ENCODE data around the gene TSPAN18.

The TSPAN18 gene

GRCh38 chr11:44743326-44743725, 16.6 kb downstream of the TSPAN18 start:
- H4K91ac ChIP-seq (ENCODE audit: low read depth, low read length) = no peak overlapping the region

GRCh38 chr11:44743959-44744557, 17.3 kb downstream of the TSPAN18 start:
- Histone ChIP-seq H4K12ac (ENCODE audit: low read depth, low read length) (no peak overlapping the region), H3K9me3 (ENCODE audit: insufficient read depth, low read depth, low read length) (no peaks in the 10 kb centered on the region), H3K79me1 (ENCODE audit: low read length) (no peaks in the 10 kb centered on the region), H4K8ac (ENCODE audit: low read depth, low read length) (no peak overlapping the region), H2BK5ac (ENCODE audit: low read depth, low read length, poor library complexity) (no peak overlapping the region), H2AK5ac (ENCODE audit: low read length) (no peak overlapping the region), H2BK12ac (ENCODE audit: low read length) (no peak overlapping the region), H2BK120ac (ENCODE audit: insufficient read depth, low read length, poor library complexity) (no peak overlapping the region), H3K4ac (ENCODE audit: low read depth, low read length) (no peak overlapping the region), H3K4me2 (ENCODE audit: low read length) (no peak overlapping the region), H3K4me3 (ENCODE audit: low read depth, low read length) (no peak overlapping the region), H3K18ac (ENCODE audit: low read length) (no peak overlapping the region), H3K27me3 (ENCODE audit: insufficient read depth, low read length) (no peaks in the 10 kb centered on the region), H4K91ac (ENCODE audit: low read depth, low read length) (no peak overlapping the region), H3K79me2 (ENCODE audit: control insufficient read depth, insufficient read depth, low read length, poor library complexity) (no peaks in the 10 kb centered on the region), H3K27ac (ENCODE audit: low read depth, low read length) (no peak overlapping the region), H3K14ac (ENCODE audit: low read length) (no peak overlapping the region), H2AFZ (ENCODE audit: insufficient read depth, low read length, poor library complexity) (no peak overlapping the region), H3K9ac (ENCODE audit: low read length) (no peak overlapping the region), H3K4me1 (ENCODE audit: control insufficient read depth in 1 of 2, insufficient read depth in 2 of 2, low read length in 2 of 2) (no peaks in the 10 kb centered on the region), H3K23ac (ENCODE audit: low read length) (no peak overlapping the region), H3K36me3 (ENCODE audit: control insufficient read depth in 1 of 2, insufficient read depth in 2 of 2, low read length in 2 of 2) (no peaks in the 10 kb centered on the region)
- DNase-seq = no peak
- no CpG with 5 or more reads among the region's 5 CpGs for WGBS (ENCODE audit: extremely low coverage, insufficient coverage, insufficient read length)

More at GRCh38 chr11:44743326-44743725, 16.6 kb downstream of the TSPAN18 start:
- Histone ChIP-seq H4K12ac (ENCODE audit: low read depth, low read length) (no peak overlapping the region), H3K9me3 (ENCODE audit: insufficient read depth, low read depth, low read length) (no peaks in the 10 kb centered on the region), H2AK5ac (ENCODE audit: low read length) (no peak overlapping the region), H2AFZ (ENCODE audit: insufficient read depth, low read length, poor library complexity) (no peak overlapping the region), H3K14ac (ENCODE audit: low read length) (no peak overlapping the region), H3K4me3 (ENCODE audit: low read depth, low read length) (no peak overlapping the region), H3K4me2 (ENCODE audit: low read length) (no peak overlapping the region), H3K79me2 (ENCODE audit: control insufficient read depth, insufficient read depth, low read length, poor library complexity) (no peaks in the 10 kb centered on the region), H4K8ac (ENCODE audit: low read depth, low read length) (no peak overlapping the region), H2BK120ac (ENCODE audit: insufficient read depth, low read length, poor library complexity) (no peak overlapping the region), H3K79me1 (ENCODE audit: low read length) (no peaks in the 10 kb centered on the region), H3K23ac (ENCODE audit: low read length) (no peak overlapping the region), H3K18ac (ENCODE audit: low read length) (no peak overlapping the region), H3K27me3 (ENCODE audit: insufficient read depth, low read length) (no peaks in the 10 kb centered on the region), H3K27ac (ENCODE audit: low read depth, low read length) (no peak overlapping the region), H3K4ac (ENCODE audit: low read depth, low read length) (no peak overlapping the region), H2BK12ac (ENCODE audit: low read length) (no peak overlapping the region), H3K9ac (ENCODE audit: low read length) (no peak overlapping the region), H3K4me1 (ENCODE audit: control insufficient read depth in 1 of 2, insufficient read depth in 2 of 2, low read length in 2 of 2) (no peaks in the 10 kb centered on the region), H3K36me3 (ENCODE audit: control insufficient read depth in 1 of 2, insufficient read depth in 2 of 2, low read length in 2 of 2) (no peaks in the 10 kb centered on the region), H2BK5ac (ENCODE audit: low read depth, low read length, poor library complexity) (no peak overlapping the region)
- WGBS (ENCODE audit: extremely low coverage, insufficient coverage, insufficient read length) = no CpG with 5 or more reads among the region's 12 CpGs
- DNase-seq = no peak

GRCh38 chr11:44746894-44747293, 20.1 kb downstream of the TSPAN18 start:
- Histone ChIP-seq H3K9ac (ENCODE audit: low read length) (no peak overlapping the region), H2BK120ac (ENCODE audit: insufficient read depth, low read length, poor library complexity) (no peak overlapping the region), H3K9me3 (ENCODE audit: insufficient read depth, low read depth, low read length) (no peaks in the 10 kb centered on the region), H3K4me1 (ENCODE audit: control insufficient read depth in 1 of 2, insufficient read depth in 2 of 2, low read length in 2 of 2) (no peaks in the 10 kb centered on the region), H2BK5ac (ENCODE audit: low read depth, low read length, poor library complexity) (no peak overlapping the region), H3K4ac (ENCODE audit: low read depth, low read length) (no peak overlapping the region), H4K8ac (ENCODE audit: low read depth, low read length) (no peak overlapping the region), H2AFZ (ENCODE audit: insufficient read depth, low read length, poor library complexity) (no peak overlapping the region), H3K14ac (ENCODE audit: low read length) (no peak overlapping the region), H2BK12ac (ENCODE audit: low read length) (no peak overlapping the region), H4K12ac (ENCODE audit: low read depth, low read length) (no peak overlapping the region), H3K79me2 (ENCODE audit: control insufficient read depth, insufficient read depth, low read length, poor library complexity) (no peaks in the 10 kb centered on the region), H2AK5ac (ENCODE audit: low read length) (no peak overlapping the region), H3K23ac (ENCODE audit: low read length) (no peak overlapping the region), H3K4me2 (ENCODE audit: low read length) (no peak overlapping the region), H3K36me3 (ENCODE audit: control insufficient read depth in 1 of 2, insufficient read depth in 2 of 2, low read length in 2 of 2) (no peaks in the 10 kb centered on the region), H3K27ac (ENCODE audit: low read depth, low read length) (no peak overlapping the region), H3K18ac (ENCODE audit: low read length) (no peak overlapping the region), H3K79me1 (ENCODE audit: low read length) (no peaks in the 10 kb centered on the region), H3K4me3 (ENCODE audit: low read depth, low read length) (no peak overlapping the region), H4K91ac (ENCODE audit: low read depth, low read length) (no peak overlapping the region), H3K27me3 (ENCODE audit: insufficient read depth, low read length) (no peaks in the 10 kb centered on the region)
- DNase-seq = no peak
- no CpG with 5 or more reads among the region's 7 CpGs for WGBS (ENCODE audit: extremely low coverage, insufficient coverage, insufficient read length)

GRCh38 chr11:44747316-44747715, 20.6 kb downstream of the TSPAN18 start:
- H2BK12ac ChIP-seq (ENCODE audit: low read length) = no peak overlapping the region
- no peaks in the 10 kb centered on the region for H3K79me2 ChIP-seq (ENCODE audit: control insufficient read depth, insufficient read depth, low read length, poor library complexity)
- no peak overlapping the region for H4K91ac ChIP-seq (ENCODE audit: low read depth, low read length)
- H3K27me3 ChIP-seq (ENCODE audit: insufficient read depth, low read length) = no peaks in the 10 kb centered on the region
- no peak for DNase-seq
- no peaks in the 10 kb centered on the region for H3K79me1 ChIP-seq (ENCODE audit: low read length)
- no peaks in the 10 kb centered on the region for H3K4me1 ChIP-seq (ENCODE audit: control insufficient read depth in 1 of 2, insufficient read depth in 2 of 2, low read length in 2 of 2)
- H3K9me3 ChIP-seq (ENCODE audit: insufficient read depth, low read depth, low read length) = no peaks in the 10 kb centered on the region
- no peak overlapping the region for H4K12ac ChIP-seq (ENCODE audit: low read depth, low read length)
- H3K18ac ChIP-seq (ENCODE audit: low read length) = no peak overlapping the region
- H3K23ac ChIP-seq (ENCODE audit: low read length) = no peak overlapping the region
- H4K8ac ChIP-seq (ENCODE audit: low read depth, low read length) = no peak overlapping the region
- no peak overlapping the region for H2BK120ac ChIP-seq (ENCODE audit: insufficient read depth, low read length, poor library complexity)
- no peak overlapping the region for H3K14ac ChIP-seq (ENCODE audit: low read length)
- H3K4me2 ChIP-seq (ENCODE audit: low read length) = no peak overlapping the region
- H3K4me3 ChIP-seq (ENCODE audit: low read depth, low read length) = no peak overlapping the region
- no peak overlapping the region for H3K27ac ChIP-seq (ENCODE audit: low read depth, low read length)
- H2AK5ac ChIP-seq (ENCODE audit: low read length) = no peak overlapping the region
- no peak overlapping the region for H2AFZ ChIP-seq (ENCODE audit: insufficient read depth, low read length, poor library complexity)
- no peak overlapping the region for H2BK5ac ChIP-seq (ENCODE audit: low read depth, low read length, poor library complexity)
- no peak overlapping the region for H3K9ac ChIP-seq (ENCODE audit: low read length)
- no peak overlapping the region for H3K4ac ChIP-seq (ENCODE audit: low read depth, low read length)
- no peaks in the 10 kb centered on the region for H3K36me3 ChIP-seq (ENCODE audit: control insufficient read depth in 1 of 2, insufficient read depth in 2 of 2, low read length in 2 of 2)
- no CpG with 5 or more reads among the region's 7 CpGs for WGBS (ENCODE audit: extremely low coverage, insufficient coverage, insufficient read length)
